Gastroesophageal sphincter (tissue), 3 donors: Measurements from ENCODE around the gene TMEM100.

ENCODE experiments used
- CTCF ChIP-seq, 4 experiments: fragments of 200-600 bp in 2 of 4; fragments of 450-650 bp in 2 of 4; sonication (generic) in 1 of 4; IDR thresholded peaks; one replicate each; pipeline ENCODE4 v1.5.1; 2017 to 2019; ENCODE audit warnings: antibody characterized with exemption in 4 of 4, mild to moderate bottlenecking in 2 of 4, moderate library complexity in 2 of 4
- EP300 ChIP-seq: sonication (generic); formaldehyde crosslinking; IDR thresholded peaks from one replicate; pipeline ENCODE4 v1.6.1; 2017; ENCODE audit warnings: antibody characterized with exemption, mild to moderate bottlenecking

GRCh38 chr17:55681342-55681700 is 41.3 kb downstream of the TMEM100 start:
- TF ChIP-seq EP300 (no peak), CTCF (IDR thresholded peaks at IDR 0.05) (no peak)
